Measurements from ENCODE around the gene CDPF1. TPM values are rescaled to one million over a fixed set of nuclear protein-coding genes. Genes with fewer than 3 reads are reported as not detected.

Gene CDPF1
- total RNA-seq, 1 experiment from 2014 or later = 16.3 TPM

DNA sequence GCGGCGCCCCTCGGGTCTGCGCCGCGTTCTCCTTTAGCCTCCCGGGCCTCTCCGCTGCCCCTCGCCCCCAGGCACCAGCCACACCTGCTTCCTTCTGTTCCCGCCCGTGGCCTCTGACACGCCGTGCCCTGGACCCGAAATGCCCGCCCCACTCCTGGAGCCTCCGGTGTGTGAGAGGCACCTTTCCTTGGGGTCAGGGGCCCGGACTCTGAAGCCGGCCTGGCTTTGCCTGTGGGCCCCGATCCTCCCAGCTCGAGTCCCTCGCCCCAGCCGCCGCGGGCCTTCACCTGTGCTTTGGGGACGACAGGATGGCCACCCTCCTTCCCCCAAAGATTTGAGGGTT is 661 bp upstream of the CDPF1 start (continued):
- no peak for TF ChIP-seq POLR2A (IDR thresholded peaks at IDR 0.05; ENCODE audit: borderline replicate concordance, extremely low read depth, insufficient read depth, insufficient read length)
- TF ChIP-seq, protein P1, sequence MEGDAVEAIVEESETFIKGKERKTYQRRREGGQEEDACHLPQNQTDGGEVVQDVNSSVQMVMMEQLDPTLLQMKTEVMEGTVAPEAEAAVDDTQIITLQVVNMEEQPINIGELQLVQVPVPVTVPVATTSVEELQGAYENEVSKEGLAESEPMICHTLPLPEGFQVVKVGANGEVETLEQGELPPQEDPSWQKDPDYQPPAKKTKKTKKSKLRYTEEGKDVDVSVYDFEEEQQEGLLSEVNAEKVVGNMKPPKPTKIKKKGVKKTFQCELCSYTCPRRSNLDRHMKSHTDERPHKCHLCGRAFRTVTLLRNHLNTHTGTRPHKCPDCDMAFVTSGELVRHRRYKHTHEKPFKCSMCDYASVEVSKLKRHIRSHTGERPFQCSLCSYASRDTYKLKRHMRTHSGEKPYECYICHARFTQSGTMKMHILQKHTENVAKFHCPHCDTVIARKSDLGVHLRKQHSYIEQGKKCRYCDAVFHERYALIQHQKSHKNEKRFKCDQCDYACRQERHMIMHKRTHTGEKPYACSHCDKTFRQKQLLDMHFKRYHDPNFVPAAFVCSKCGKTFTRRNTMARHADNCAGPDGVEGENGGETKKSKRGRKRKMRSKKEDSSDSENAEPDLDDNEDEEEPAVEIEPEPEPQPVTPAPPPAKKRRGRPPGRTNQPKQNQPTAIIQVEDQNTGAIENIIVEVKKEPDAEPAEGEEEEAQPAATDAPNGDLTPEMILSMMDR (IDR thresholded peaks at IDR 0.05 in 2 of 3, conservative IDR thresholded peaks at IDR 0.05 in 1 of 3; ENCODE audit: borderline replicate concordance in 1 of 3, insufficient read depth in 1 of 3, low read depth in 2 of 3, low read length in 2 of 3) = no peak

DNA sequence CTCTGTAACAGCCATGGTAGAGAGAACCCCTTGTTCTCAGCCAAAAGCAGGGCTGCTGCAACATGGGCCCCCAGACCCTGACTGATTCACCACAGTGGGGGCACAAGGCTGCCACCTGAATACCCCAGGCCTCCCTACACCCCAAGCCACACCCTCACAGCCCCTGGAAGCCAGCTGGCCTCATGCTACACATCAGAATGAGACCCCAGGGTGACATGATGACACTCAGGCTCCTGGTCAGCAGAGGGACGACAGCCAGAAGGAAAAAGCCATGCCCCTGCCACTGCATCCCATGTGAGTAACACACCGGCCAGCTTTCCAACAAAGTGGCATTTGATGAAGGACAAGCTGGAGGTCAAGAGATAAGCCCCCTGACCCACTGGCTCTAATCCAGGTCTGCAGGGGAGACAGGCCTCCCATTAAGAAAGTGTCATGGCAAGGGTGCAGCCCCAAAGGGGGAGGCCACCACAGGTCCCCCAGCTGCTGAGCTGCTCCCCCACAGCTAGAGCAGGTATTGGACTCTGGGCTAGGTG is 2.6 kb downstream of the CDPF1 start:
- Histone ChIP-seq H3K9me3 (ENCODE audit: control insufficient read depth in 1 of 2, insufficient read depth in 1 of 2, low read depth in 1 of 2, low read length in 2 of 2) (no peaks in the 10 kb centered on the region), H3K4me3 (replicated peaks in 1 of 2; ENCODE audit: low read depth in 1 of 2, low read length in 2 of 2) (no peak overlapping the region), H3K9me2 (ENCODE audit: insufficient read depth) (no peaks in the 10 kb centered on the region), H3K4me2 (ENCODE audit: low read length) (no peak overlapping the region), H3K9ac (ENCODE audit: low read length) (no peak overlapping the region), H3K27ac (ENCODE audit: low read depth, low read length) (no peak overlapping the region), H2AFZ (ENCODE audit: low read depth, low read length, poor library complexity, severe bottlenecking) (no peak overlapping the region), H3K4me1 (ENCODE audit: control insufficient read depth in 1 of 2, insufficient read depth in 2 of 2, low read length in 2 of 2) (peaks cover 5 to 20% of the 10 kb centered on the region in 2 experiments; a peak in 3 of 4 replicates), H4K20me1 (ENCODE audit: insufficient read depth) (no peaks in the 10 kb centered on the region), H3K79me2 (ENCODE audit: insufficient read depth, low read length) (peaks cover 20% of the 10 kb centered on the region), H3K36me3 (ENCODE audit: control insufficient read depth in 1 of 2, insufficient read depth in 2 of 2, low read length in 2 of 2) (no peaks in the 10 kb centered on the region), H3K27me3 (ENCODE audit: insufficient read depth, low read length) (no peaks in the 10 kb centered on the region)
- RAD21 ChIA-PET (ENCODE audit: low non-redundant PET in 1 of 2, low total read pairs in 2 of 2, uncharacterized antibody in 2 of 2, unreplicated experiment in 2 of 2) = no interaction called here
- intact Hi-C loops (cut with micrococcal nuclease) = loop anchor here (10.0 kb wide), 1 partner anchor 93 kb away; the partner anchor contains the start of gene PPARA
- CTCF ChIA-PET = no interaction called here
- ATAC-seq (no peak), DNase-seq (ENCODE audit: low read depth, low spot score) (no peak)
- BruUV-seq (replicated peaks) = no TSS peak
- TF ChIP-seq, protein P2, sequence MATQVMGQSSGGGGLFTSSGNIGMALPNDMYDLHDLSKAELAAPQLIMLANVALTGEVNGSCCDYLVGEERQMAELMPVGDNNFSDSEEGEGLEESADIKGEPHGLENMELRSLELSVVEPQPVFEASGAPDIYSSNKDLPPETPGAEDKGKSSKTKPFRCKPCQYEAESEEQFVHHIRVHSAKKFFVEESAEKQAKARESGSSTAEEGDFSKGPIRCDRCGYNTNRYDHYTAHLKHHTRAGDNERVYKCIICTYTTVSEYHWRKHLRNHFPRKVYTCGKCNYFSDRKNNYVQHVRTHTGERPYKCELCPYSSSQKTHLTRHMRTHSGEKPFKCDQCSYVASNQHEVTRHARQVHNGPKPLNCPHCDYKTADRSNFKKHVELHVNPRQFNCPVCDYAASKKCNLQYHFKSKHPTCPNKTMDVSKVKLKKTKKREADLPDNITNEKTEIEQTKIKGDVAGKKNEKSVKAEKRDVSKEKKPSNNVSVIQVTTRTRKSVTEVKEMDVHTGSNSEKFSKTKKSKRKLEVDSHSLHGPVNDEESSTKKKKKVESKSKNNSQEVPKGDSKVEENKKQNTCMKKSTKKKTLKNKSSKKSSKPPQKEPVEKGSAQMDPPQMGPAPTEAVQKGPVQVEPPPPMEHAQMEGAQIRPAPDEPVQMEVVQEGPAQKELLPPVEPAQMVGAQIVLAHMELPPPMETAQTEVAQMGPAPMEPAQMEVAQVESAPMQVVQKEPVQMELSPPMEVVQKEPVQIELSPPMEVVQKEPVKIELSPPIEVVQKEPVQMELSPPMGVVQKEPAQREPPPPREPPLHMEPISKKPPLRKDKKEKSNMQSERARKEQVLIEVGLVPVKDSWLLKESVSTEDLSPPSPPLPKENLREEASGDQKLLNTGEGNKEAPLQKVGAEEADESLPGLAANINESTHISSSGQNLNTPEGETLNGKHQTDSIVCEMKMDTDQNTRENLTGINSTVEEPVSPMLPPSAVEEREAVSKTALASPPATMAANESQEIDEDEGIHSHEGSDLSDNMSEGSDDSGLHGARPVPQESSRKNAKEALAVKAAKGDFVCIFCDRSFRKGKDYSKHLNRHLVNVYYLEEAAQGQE (IDR thresholded peaks at IDR 0.05; ENCODE audit: low read depth) = no peak
- TF ChIP-seq FOSL1 (IDR thresholded peaks at IDR 0.05; ENCODE audit: low read depth) = no peak
- POLR2A ChIA-PET = no interaction called here

All from HCT116 (cell line).